ENCODE results near the gene ROCK2.

The ROCK2 gene

GRCh38 chr2:11154016-11154922, 190.2 kb downstream of the ROCK2 start:
- no peak for DNase-seq (ENCODE audit: low read depth)

- DNase-seq (ENCODE audit: low read depth), result no peak
Observed at GRCh38 chr2:11152591-11152990, 191.8 kb downstream of the ROCK2 start.

- no peak for DNase-seq (ENCODE audit: low read depth)
Observed at GRCh38 chr2:11147263-11147662, 197.2 kb downstream of the ROCK2 start.

- DNase-seq (ENCODE audit: low read depth), result no peak
Observed at GRCh38 chr2:11146076-11146475, 198.4 kb downstream of the ROCK2 start.

- no peak for DNase-seq (ENCODE audit: low read depth)
Observed at GRCh38 chr2:11145350-11145749, 199.1 kb downstream of the ROCK2 start.

GRCh38 chr2:11144738-11145079, 199.7 kb downstream of the ROCK2 start:
- no peak for DNase-seq (ENCODE audit: low read depth)

- no peak for DNase-seq (ENCODE audit: low read depth)
Observed at GRCh38 chr2:11144077-11144737, 200.2 kb downstream of the ROCK2 start.

- DNase-seq (ENCODE audit: low read depth), result no peak
Observed at GRCh38 chr2:11142987-11143386, 201.4 kb downstream of the ROCK2 start.

GRCh38 chr2:11142330-11142729, 202.1 kb downstream of the ROCK2 start:
- DNase-seq (ENCODE audit: low read depth), result no peak

GRCh38 chr2:11141319-11141718, 203.1 kb downstream of the ROCK2 start:
- DNase-seq (ENCODE audit: low read depth), result no peak

GRCh38 chr2:11140492-11140891, 203.9 kb downstream of the ROCK2 start:
- no peak for DNase-seq (ENCODE audit: low read depth)

GRCh38 chr2:11134349-11134748, 210.1 kb downstream of the ROCK2 start:
- DNase-seq (ENCODE audit: low read depth), result no peak

- no peak for DNase-seq (ENCODE audit: low read depth)
Observed at GRCh38 chr2:11133936-11134320, 210.5 kb downstream of the ROCK2 start.

GRCh38 chr2:11133238-11133935, 211.0 kb downstream of the ROCK2 start:
- DNase-seq (ENCODE audit: low read depth), result no peak

- no peak for DNase-seq (ENCODE audit: low read depth)
Observed at GRCh38 chr2:11132036-11132671, 212.3 kb downstream of the ROCK2 start.

GRCh38 chr2:11131166-11131920, 213.1 kb downstream of the ROCK2 start:
- no peak for DNase-seq (ENCODE audit: low read depth)
